Right ventricle myocardium superior (tissue), 1 donor: Measurements from ENCODE around the gene VPS26C. TPM values are rescaled to one million over a fixed set of nuclear protein-coding genes. Genes with fewer than 3 reads are reported as not detected.
A peak's percentile ranks its signal among the peaks of the same experiment; 100 is the strongest.

Experiments
- ATAC-seq: fragments of 200-7000 bp; cut with Tn5 transposase; one replicate; pipeline ENCODE4 v1.9.1; 2020; ENCODE audit warnings: mild to moderate bottlenecking; ENCODE audit not compliant: poor library complexity
- DNase-seq: peaks from one replicate; pipeline ENCODE4 v3.0.0-alpha.2; 2020
- intact Hi-C: fragments of 100-400 bp; cut with DNase I; formaldehyde crosslinking; loops from one replicate; pipeline ENCODE4 v1.11.2; 2022
- total RNA-seq: library from RNA; stranded (reverse); fragmentation: NEBNext Ultra II Directional; extraction: Animal tissue kit (Norgen Biotek cat#: 25700); gene quantifications from one replicate; pipeline ENCODE4 v1.2.1, GENCODE V29; 2021
- donor health status: DM: no; HTN: yes; CAD: no; lungs with severe emphysema.

The VPS26C gene
- total RNA-seq, 1 donor from 2014 or later: 43.9 TPM

DNA sequence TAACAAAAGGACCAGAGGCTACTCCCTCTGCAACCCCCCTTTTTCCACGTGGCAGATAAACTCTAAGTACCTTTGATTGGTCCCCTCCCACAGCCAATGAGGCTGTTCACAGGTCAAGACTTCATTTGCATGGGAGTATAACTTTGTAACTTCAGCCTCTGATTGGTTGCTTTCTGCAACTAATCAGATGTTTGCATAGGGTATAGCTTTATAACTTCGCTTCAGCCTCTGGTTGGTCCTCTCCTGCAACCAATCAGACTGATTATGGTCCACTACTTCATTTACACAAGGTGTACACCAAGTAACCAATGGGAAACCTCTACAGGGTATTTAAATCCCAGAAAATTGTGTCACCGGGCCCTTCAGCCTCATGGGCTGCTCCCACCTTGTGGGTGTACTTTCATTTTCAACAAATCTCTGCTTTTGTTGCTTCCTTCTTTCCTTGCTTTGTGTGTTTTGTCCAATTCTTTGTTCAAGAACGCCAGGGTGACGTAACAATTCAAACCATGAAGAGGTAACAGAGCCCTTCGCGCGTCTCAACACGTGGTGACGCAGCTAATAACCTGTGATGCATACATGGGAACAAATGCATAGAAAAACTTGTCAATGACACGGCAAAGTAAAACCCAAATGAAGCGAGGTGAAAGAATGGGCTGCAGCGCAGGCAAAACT is 47.2 kb downstream of the VPS26C start:
- intact Hi-C loops: no loop called here
- no peak for DNase-seq

DNA sequence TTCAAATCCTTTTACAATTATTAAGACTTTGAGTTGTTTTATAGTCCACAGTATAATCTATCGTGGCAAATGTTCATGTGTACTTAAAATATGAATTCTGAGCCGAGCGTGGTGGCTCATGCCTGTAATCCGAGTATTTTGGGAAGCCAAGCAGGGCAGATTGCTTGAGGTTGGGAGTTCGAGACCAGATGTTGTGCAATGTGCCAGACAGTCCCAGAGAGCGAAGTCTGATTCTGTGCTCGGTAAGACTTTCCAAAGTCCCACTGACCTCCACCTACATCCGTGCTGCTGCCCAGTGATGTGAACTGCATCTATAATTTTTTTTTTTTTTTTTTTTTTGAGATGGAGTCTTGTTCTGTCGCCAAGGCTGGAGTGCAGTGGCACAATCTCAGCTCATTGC is 52.2 kb downstream of the VPS26C start:
- intact Hi-C loops: no loop called here
- no peak for DNase-seq
- no peak for ATAC-seq

More for the DNA sequence above, 47.2 kb downstream of the VPS26C start:
- no peak for ATAC-seq

DNA sequence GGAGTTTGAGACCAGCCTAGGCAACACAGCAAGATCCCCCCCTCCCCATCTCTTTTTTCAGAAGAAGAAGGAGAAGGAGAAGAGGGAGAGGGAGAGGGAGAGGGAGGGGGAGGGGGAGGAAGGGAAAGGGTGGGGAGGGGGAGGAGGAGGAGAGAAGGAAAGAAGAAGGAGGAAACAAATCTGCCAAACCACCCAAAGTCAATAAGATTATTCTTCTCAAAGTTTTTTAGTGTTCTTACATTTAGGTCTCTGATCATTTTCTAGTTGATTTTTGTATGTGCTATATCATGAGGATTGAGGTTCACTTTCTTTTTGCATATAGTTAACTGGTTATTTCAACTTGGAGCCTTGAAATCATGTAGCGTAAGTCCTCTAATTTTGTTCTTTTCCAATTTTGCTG is 56.3 kb downstream of the VPS26C start:
- ATAC-seq (no peak), DNase-seq (no peak)
- intact Hi-C loops: no loop called here

DNA sequence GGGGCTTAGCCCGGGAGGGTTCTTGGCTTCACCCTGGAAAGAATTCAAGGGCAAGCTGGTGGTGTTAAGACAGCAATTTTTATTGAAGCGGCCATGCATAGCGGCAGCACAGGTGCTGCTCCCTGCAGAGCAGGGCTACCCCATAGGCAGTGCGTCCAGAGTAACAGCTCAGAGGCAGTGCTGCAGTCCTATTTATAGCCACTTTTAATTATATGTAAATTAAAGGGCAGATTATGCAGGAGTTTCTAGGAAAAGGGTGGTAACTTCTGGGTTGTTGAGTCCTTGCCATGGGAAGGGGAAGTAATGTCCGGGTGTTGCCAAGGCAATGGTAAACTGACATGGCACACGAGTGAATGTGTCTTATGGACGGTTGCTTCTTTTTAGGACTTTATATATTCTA is 57.0 kb downstream of the VPS26C start:
- ATAC-seq: no peak
- intact Hi-C loops: no loop called here
- DNase-seq: no peak

DNA sequence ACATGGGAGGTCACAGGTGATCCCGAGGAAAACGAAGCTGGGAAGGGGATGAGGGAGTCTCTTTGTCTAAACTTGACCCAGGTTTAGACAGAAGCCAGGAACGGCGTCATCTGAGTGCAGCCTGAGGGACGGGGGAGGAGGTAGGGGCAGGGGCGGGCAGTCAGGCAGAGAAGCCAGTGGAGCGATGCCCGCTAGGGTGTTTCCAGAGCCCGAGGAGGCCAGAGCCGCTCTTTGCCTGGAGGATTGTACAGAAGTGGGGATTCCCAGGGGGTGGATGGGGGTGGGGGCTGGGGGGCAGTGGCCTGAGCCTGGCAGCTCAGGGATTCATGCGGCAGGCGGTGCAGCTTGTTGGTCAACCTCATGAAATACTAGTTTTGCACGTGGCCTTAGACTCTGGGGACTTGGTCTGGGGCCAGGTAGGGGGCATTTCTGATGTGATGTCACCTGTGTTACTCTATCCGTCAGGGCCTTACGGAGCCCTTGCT is 58.4 kb downstream of the VPS26C start:
- DNase-seq (no peak), ATAC-seq (peak; percentile 55)
- intact Hi-C loops: no loop called here

DNA sequence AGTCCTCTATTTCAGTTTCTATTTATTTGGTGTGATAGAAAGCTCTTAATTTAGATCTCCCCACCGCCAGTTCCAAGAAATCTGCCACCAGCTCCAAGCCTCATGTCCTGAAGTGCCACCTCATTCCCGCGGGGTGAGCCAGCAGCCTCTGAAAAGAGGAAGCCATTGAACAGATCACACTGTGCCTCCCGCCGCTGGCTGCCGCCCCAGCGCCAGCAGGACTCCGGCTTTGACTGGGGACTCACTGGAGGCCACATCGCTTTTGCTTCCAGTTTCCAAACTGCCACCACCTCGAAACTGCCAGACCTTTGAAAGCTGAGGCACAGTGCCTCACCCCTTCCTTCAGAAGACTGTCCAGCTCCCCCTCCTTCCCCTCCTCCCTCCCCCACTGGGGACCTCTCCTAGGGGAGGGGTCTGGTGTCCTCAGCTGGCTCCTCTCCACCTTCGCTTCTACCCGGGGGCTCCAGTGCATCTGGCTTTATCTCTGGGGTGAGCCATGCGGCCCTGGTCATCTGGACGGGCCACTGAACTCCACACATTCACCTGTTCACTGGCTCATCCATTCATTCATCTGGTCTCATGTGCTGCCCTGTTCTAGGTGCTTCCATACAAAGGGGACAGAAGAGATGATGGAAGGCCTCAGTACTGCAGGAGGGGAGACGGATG is 58.9 kb downstream of the VPS26C start:
- intact Hi-C loops: no loop called here
- ATAC-seq (peak; percentile 96), DNase-seq (peak; percentile 89)

DNA sequence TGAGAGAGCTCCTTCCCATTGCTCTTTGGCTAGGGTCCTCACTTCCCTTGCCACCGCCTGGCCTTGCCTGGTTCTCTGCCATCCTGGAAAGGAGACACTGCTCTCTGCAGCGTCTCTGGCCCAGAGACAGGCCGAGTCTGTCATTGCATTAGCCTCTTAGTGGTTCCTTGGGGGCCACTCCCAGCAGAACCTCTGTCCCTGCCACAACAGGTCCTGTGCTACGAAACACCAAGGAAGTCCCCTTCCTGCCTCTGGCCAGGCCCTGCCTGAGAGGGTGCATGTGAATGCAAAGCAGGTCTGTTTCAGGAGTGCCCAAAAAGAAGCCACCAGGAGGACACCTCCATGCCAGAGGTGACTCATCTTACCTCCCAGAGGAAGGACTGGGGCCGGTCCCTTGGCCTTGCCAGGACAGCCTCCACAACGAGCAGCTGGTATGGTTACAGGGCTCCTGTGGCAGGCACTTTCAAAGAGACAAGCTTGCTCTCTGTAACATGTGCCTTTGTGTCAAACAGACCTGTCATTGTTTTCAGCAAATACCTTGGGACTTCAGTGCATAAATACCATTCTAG is 59.6 kb downstream of the VPS26C start:
- intact Hi-C loops: no loop called here
- ATAC-seq (peak; percentile 65), DNase-seq (no peak)

DNA sequence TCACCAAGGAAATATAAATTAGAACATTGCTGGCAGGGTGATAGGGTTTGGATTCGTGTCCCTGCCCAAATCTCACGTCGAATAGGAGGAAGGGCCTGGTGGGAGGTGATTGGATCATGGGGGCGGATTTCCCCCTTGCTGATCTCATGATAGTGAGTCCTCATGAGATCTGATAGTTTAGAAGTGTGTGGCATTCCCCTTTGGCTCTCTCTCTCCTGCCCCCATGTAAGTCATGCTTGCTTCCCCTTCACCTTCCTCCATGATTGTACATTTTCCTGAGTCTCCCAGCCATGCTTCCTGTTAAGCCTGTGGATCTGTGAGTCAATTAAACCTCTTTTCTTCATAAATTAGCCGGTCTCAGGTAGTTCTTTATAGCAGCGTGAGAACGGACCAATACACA is 60.6 kb downstream of the VPS26C start:
- intact Hi-C loops: no loop called here
- DNase-seq (no peak), ATAC-seq (no peak)

DNA sequence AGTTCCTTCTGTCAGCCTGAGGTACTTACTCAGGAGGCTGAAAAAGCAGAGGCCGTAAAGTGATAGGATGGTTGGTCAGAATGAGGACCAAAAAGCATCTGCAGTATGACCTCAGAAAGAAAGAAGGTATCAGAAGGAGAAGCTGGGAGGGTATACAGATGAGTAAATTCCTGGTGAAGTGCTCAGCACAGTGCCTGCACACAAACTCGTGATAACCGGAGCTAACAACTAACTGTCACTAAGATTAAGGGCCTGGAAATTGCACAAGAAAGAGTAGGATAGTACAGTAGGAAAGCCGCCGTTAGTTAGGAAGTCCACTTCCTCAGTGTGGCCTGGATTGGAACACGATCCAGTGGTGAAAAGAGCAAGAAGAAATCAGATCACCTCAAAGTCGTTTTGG is 62.6 kb downstream of the VPS26C start:
- no peak for ATAC-seq
- DNase-seq: no peak
- intact Hi-C loops: no loop called here

DNA sequence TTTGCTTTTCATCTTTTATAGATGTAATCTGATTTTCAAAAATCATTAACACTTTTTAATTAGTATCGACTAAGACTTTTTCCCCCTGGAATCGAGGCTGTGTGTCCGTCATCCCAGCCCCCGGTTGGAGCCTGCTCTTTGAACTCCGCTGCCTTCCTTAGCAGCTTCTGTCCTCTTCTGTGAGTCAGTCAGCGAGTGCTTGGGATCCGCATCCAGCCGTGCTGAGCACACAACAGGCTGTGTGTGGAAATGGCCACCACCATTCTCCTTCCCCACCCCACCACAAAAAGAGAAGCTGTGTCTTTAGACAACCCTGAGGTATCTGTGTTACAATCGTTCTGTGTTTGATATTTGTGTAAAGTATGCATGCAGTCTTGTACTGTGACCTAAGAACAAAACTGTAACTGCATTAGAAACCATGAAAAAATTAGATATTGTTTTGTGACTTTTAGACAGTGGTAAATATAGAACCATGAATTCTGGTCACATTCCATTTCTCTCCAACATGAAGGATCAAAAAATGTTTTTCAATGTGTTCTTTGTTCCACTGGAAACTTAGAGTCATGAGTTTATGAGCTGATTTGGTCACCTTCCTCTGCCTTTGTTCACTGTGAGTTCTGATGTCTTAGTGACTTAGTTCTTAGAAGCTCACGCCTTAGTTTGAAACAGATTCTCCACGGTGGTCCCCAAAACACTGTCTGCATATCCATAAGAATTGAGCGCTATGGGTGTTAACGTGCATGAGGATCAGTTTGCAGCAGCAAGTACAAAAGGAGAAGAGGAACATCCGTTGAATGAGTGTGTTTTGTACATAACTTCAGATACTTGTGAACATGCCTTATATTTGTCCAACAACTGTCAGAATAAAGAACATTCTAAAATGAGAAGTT is 64.7 kb downstream of the VPS26C start:
- DNase-seq (no peak), ATAC-seq (no peak)
- intact Hi-C loops: no loop called here

DNA sequence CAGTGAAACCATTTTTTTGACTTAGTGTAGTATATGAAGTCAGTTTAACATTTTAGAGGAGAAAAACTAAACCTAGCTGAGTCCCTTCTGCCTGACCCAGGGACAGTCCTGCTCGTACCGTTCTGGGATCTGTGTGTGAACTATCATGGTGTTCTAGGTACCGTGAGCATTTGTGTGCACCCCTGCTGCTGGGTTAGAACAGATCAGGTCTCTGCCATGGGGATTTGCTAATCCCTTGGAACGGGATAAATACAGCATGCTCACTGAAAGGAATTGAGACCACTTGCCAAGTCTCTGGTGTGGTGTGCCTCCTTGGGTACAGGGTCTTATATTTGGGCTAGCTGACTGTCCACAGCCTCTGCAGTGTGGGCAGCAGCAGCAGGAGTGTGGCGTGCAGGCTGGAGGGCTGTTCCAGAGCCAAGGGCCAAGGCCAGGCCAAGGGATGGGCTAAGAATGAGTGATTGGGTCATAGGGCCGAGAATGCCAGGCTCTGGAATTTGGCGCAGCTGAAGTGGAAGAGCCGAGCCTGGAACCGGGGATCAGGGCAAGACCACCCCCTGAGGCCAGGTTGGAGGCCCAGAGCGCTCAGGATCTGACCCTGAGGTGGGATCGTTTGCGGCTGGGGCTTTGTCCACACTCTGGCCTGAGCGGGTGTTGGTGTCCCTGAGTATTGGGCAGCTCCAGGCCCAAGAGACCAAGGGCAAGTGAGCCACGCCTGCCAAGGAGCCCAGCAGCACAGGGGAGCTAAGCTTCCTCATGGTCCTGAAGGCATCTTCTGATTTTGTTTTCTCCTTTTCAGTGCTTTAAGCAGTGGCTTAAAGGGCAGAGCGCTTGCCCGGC is 66.3 kb downstream of the VPS26C start:
- ATAC-seq: no peak
- intact Hi-C loops: no loop called here
- DNase-seq: no peak

DNA sequence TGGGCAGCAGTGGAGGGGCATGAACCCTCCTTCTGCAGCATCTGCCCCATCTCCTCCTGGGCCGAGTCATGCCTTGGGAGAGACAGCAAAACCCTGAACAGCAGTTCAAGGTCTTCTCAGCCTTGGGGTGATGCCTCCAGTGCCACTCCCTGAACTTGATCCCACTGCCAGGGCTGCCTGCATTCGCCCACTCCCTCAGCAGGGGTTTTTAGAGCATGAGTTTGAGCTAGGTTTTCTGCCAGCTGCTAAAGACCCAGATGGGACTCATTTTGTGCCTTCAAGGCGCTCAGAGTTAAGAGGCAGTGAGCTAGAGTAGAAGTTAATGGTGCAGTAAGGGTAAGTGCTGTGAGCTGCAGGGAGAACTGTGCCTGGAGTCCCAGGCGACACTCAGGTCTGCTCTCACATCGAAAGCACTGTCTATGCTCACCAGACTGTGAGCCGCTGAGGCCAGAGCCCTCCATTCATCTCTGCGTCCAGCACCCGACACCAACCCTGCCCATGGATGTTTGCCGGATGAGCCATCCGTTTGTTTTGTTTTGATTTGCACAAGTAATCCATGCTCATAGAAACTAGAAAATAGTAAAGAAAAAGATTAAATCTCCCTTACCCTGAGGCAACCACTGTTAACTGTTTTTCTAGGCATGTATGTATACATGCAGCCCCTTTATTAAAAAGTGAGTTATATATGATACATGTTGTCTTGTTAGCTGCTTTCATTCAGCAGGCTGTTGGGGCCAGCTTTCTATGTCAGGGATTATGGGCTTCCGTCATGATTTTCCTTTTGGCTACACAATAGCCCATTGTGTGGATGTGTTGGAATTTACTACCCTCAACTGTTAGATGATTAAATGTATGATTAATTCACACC is 67.8 kb downstream of the VPS26C start:
- intact Hi-C loops: no loop called here
- no peak for DNase-seq
- ATAC-seq: no peak

DNA sequence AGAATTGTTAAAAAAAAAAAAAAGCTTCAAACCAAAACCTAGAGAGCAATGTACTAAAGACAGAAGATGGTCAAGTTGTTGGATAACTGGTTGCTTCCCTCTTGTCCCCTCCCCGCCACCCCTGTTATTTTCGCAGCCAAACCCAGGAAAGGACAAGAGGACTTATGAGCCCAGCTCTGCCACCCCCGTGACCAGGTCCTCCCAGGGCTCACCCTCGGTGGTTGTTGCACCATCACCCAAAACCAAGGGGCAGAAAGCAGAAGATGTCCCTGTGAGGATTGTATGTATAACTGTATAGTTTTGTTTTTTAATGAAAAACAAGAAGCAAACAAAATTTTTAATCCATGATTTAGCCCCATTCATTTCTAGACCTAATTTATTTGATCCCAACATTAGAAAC is 69.4 kb downstream of the VPS26C start:
- DNase-seq (no peak), ATAC-seq (no peak)
- intact Hi-C loops: no loop called here

DNA sequence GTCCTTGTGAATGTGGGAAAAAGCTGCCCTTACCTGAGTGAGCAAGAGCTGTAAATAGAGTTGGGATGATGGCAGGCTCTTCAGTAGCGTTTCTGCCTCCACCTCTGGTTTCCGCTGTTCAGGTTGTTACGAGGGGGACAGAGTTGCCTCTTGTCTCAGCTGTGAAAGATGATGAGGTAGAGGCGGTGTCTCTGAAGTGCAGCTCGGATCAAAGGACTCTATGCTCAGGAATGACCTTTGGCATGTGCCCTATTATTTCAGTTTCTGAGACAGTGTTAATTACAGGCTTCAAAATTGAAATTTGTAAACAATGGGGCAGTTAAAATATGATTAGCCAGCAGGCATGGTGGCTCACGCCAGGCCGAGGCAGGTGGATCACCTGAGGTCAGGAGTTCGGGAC is 70.3 kb downstream of the VPS26C start:
- intact Hi-C loops: no loop called here
- DNase-seq: no peak
- no peak for ATAC-seq

DNA sequence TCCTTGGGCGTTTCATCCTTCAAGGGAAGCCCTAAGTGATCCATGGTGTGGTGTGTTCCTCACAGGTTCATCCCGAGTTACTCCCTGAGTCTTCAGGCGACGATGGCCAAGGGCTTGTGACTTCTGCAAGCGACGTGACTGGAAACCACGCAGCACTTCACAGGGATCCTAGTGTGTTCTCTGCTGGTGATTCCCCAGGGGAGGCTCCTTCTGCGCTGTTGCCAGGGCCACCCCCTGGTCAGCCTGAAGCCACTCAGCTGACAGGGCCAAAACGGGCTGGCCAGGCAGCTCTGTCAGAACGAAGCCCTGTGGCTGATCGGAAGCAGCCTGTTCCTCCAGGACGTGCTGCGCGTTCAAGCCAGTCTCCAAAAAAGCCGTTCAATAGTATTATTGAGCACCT is 71.5 kb downstream of the VPS26C start:
- intact Hi-C loops: no loop called here
- DNase-seq (no peak), ATAC-seq (peak; percentile 39)

DNA sequence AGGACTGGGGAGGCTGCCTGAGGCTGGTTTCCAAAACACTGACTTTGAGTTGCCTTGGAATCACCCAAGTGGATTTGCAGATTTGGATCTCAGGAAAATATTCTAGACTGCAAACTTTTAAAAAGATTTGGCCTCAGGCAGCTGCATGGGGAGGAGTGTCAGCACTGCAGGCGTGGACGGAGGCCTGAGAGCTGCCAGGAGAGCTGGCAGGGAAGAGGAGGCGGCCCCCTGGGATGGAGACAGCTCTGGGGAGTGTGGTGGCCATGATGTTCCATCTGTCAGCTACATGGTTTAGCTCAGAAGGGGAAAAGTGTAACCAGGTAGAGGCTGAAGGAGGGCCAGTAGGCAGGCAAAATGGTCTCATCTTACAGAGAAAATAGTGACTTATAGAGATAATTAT is 72.1 kb downstream of the VPS26C start:
- no peak for ATAC-seq
- intact Hi-C loops: no loop called here
- no peak for DNase-seq

DNA sequence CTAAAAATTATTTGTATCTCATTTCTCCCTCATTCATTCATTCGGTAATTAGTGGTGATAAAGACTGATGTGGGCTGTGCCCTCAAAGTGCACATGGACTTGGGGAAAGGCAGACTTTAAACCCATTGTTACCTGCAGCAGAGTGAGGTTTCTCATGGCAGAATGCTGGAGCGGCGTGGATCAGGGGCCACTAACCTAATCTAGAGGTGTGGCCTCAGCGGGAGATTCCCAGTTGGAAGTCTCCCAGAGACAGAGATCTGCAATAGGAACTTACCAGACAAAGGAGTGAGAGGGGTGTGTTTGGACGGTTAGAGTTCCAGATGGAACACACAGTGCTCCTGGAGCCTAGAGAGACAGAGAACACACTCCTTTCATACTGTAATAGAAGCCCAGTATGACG is 73.5 kb downstream of the VPS26C start:
- intact Hi-C loops: no loop called here
- ATAC-seq: no peak
- DNase-seq: no peak

DNA sequence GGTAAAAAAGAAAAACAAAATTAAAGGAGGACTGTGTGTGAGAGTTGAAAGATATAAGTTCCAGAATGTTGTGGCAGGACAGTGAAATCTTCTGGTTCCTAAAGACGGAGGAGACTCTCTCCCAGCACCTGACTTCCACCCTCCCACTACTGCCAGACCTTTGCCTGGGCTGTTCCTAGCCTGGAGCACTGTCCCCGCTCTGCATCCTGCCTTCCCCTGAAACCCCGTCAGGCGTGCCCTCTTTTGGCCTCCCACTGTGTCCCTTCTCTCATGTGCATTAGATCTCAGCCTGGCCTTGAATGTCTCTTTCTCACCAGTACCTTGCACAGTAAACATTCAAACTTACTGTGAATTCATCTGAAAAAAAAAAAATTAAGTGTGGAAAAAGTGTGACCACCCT is 74.1 kb downstream of the VPS26C start:
- no peak for ATAC-seq
- DNase-seq: no peak
- intact Hi-C loops: no loop called here
